Mammary epithelial cell (primary cell): ENCODE measurements around the gene MTAP.
A peak's percentile ranks its signal among the peaks of the same experiment; 100 is the strongest.

Experiments used
- CTCF ChIP-seq, 2 donors: IDR thresholded peaks in 1 of 2; conservative IDR thresholded peaks in 1 of 2; 2 replicates each; pipeline ENCODE4 v1.5.1; 2011 to 2012; ENCODE audit warnings: inconsistent platforms in 2 of 2, low read length in 2 of 2, mild to moderate bottlenecking in 2 of 2, control low read depth in 1 of 2, low read depth in 1 of 2; ENCODE audit not compliant: insufficient read depth in 1 of 2; ENCODE audit errors: extremely low read depth in 1 of 2
- EZH2 ChIP-seq: IDR thresholded peaks from 2 replicates; pipeline ENCODE4 v1.6.1; 2012; ENCODE audit warnings: low read length, inconsistent platforms, borderline replicate concordance

- TF ChIP-seq CTCF (conservative IDR thresholded peaks at IDR 0.05 in 1 of 2, IDR thresholded peaks at IDR 0.05 in 1 of 2; ENCODE audit: extremely low read depth in 1 of 2, insufficient read depth in 1 of 2, low read depth in 1 of 2, low read length in 2 of 2) (peak; percentile 69 to 85), EZH2 (no peak)
Measured at GRCh38 chr9:21789541-21790037, 12.8 kb upstream of the MTAP start.
